Measurements from ENCODE around the gene FOXO3. TPM values are rescaled to one million over a fixed set of nuclear protein-coding genes. Genes with fewer than 3 reads are reported as not detected.
A peak's percentile ranks its signal among the peaks of the same experiment; 100 is the strongest.

The FOXO3 gene
- total RNA-seq, 1 experiment from 2014 or later, result 22.1 TPM

- no peak overlapping the region for H3K4ac ChIP-seq (ENCODE audit: low read depth, low read length)
- H4K5ac ChIP-seq (ENCODE audit: insufficient read length, low read depth, low read length), result no peak overlapping the region
- no peak overlapping the region for H2BK120ac ChIP-seq (ENCODE audit: low read depth, low read length, poor library complexity, severe bottlenecking)
- H3K27ac Mint-ChIP-seq, result 0 out of 7 replicates have a peak overlapping the region, but pooled peaks of 1 of the 3 experiments have one; percentile 62
- no peak overlapping the region for H3K4me2 ChIP-seq (ENCODE audit: insufficient read depth, insufficient read length, low read length)
- WGBS (ENCODE audit: extremely low coverage, insufficient read length, low lambda C conversion rate), result no CpG with 5 or more reads among the region's 2 CpGs
- H3K14ac ChIP-seq (ENCODE audit: insufficient read depth, low read length), result no peak overlapping the region
- H3K23me2 ChIP-seq (ENCODE audit: insufficient read length, low read depth, low read length, poor library complexity, severe bottlenecking), result no peaks in the 10 kb centered on the region
- H3K56ac ChIP-seq (ENCODE audit: insufficient read length, low read depth, low read length), result no peak overlapping the region
- H3K4me1 ChIP-seq (ENCODE audit: insufficient read depth, low read length), result peaks cover 8% of the 10 kb centered on the region; the same call in 1 of the 2 replicates
- DNase-seq, result no peak
- H4K8ac ChIP-seq (replicated peaks; ENCODE audit: insufficient read length, low read depth, low read length), result no peak overlapping the region
- H4K91ac ChIP-seq (ENCODE audit: insufficient read length, low read depth, low read length), result no peak overlapping the region
- H3K27me3 ChIP-seq (ENCODE audit: insufficient read depth, low read length), result no peaks in the 10 kb centered on the region
- H3K27ac ChIP-seq (ENCODE audit: insufficient read length, low read depth, low read length), result no peak overlapping the region
- no peak overlapping the region for H3K4me3 Mint-ChIP-seq
- H3K79me1 ChIP-seq (ENCODE audit: insufficient read depth, low read depth, low read length, poor library complexity, severe bottlenecking), result no peaks in the 10 kb centered on the region
- H3K9me3 Mint-ChIP-seq, result no peaks in the 10 kb centered on the region
- H3T11ph ChIP-seq (ENCODE audit: low read length), result no peak overlapping the region
- no peak overlapping the region for H2BK20ac ChIP-seq (ENCODE audit: low read depth, low read length, poor library complexity, severe bottlenecking)
- no peaks in the 10 kb centered on the region; the same call in 1 of the 2 replicates for H3K79me2 ChIP-seq (ENCODE audit: insufficient read depth, low read length)
- H4K20me1 ChIP-seq (ENCODE audit: control insufficient read depth, insufficient read depth, insufficient read length), result no peaks in the 10 kb centered on the region
- H3K23ac ChIP-seq (ENCODE audit: insufficient read length, low read depth, low read length), result no peak overlapping the region
- H2BK15ac ChIP-seq (ENCODE audit: low read depth, low read length), result no peak overlapping the region
- TF ChIP-seq, protein P1, sequence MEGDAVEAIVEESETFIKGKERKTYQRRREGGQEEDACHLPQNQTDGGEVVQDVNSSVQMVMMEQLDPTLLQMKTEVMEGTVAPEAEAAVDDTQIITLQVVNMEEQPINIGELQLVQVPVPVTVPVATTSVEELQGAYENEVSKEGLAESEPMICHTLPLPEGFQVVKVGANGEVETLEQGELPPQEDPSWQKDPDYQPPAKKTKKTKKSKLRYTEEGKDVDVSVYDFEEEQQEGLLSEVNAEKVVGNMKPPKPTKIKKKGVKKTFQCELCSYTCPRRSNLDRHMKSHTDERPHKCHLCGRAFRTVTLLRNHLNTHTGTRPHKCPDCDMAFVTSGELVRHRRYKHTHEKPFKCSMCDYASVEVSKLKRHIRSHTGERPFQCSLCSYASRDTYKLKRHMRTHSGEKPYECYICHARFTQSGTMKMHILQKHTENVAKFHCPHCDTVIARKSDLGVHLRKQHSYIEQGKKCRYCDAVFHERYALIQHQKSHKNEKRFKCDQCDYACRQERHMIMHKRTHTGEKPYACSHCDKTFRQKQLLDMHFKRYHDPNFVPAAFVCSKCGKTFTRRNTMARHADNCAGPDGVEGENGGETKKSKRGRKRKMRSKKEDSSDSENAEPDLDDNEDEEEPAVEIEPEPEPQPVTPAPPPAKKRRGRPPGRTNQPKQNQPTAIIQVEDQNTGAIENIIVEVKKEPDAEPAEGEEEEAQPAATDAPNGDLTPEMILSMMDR (conservative IDR thresholded peaks at IDR 0.05), result no peak
- no peak overlapping the region for H2BK12ac ChIP-seq (ENCODE audit: insufficient read length, low read depth, low read length)
- no peaks in the 10 kb centered on the region for H3K9me3 ChIP-seq (ENCODE audit: control insufficient read depth, low read depth, low read length)
- no peaks in the 10 kb centered on the region for H3K27me3 Mint-ChIP-seq (ENCODE audit: low read depth)
- H3K4me1 Mint-ChIP-seq, result peaks cover 53 to 59% of the 10 kb centered on the region in 2 experiments
- no peak overlapping the region for H2AK5ac ChIP-seq (ENCODE audit: insufficient read length, low read length)
- H2AFZ ChIP-seq (ENCODE audit: low read length), result no peak overlapping the region
- H2BK5ac ChIP-seq (ENCODE audit: insufficient read length, low read length), result no peak overlapping the region
- no peaks in the 10 kb centered on the region for H3K36me3 Mint-ChIP-seq (ENCODE audit: insufficient read depth in 1 of 3, low read depth in 3 of 3)
- H3K9ac ChIP-seq (ENCODE audit: extremely low read depth, insufficient read length, low read length), result no peak overlapping the region
- H3K18ac ChIP-seq (ENCODE audit: insufficient read length, low read depth, low read length), result no peak overlapping the region
Measured at GRCh38 chr6:108626777-108627176, 66.1 kb downstream of the FOXO3 start.
